ENCODE results near the gene TMEM183A.

Gene TMEM183A

DNA sequence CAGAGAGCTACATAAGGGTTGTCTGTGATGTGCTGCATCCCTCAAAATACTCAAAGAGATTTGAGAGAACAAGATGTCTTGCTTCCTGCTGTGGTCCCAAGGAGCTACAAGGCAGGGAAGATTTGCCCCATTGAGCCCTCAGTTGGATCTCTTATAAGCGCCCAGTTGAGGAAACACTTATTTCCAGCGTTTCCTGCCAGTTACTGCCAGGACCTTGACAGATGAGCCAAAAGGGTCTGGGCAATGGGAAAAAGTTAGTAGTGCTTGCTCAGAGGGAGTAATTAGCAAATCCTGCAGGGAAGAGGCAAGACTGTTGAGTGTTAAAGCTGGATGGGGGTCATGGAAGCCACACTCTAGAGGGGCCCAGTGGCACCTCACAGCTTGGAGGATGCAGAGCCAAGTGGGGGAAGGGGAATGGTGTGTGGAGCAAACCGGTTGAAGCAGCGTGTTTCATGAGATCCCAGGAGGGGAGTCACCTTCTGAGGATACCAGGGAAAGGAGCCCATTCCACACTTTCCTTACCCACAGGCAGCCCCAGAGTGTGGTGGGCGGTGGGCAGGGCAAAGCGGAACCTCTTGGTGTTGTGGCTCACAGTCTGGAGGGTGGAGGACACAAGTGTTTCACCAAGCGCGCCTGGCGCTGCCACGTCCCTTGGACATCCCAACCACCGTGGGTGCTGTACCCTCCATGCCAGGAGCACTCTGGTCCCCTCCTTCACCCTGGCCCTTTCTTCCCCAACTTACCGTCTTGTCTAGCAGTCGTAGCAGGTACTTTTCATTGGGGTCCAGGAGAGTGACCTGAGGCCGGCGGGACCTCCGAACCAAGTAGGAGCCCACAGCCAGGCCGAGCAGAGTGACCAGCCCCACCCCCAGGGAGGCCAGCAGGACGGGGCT lies 40.9 kb upstream of the TMEM183A start:
- no peaks in the 10 kb centered on the region for H4K20me1 ChIP-seq (ENCODE audit: low read depth, low read length)
- H2AFZ ChIP-seq (ENCODE audit: low read depth, low read length, severe bottlenecking), result peak overlapping the region; percentile 94
- H3K9me2 ChIP-seq (replicated peaks; ENCODE audit: insufficient read depth, low read length), result no peaks in the 10 kb centered on the region
- H3K79me2 ChIP-seq (ENCODE audit: insufficient read depth, low read length), result peaks cover 11% of the 10 kb centered on the region
- no peaks in the 10 kb centered on the region for H3K36me3 ChIP-seq (ENCODE audit: low read length)
- peak overlapping the region; percentile 90 for H3K4me2 ChIP-seq (ENCODE audit: low read depth, low read length, poor library complexity, severe bottlenecking)
- no peaks in the 10 kb centered on the region for H3K9me3 ChIP-seq (ENCODE audit: insufficient read depth, low read length)
- peak overlapping the region; percentile 92 for H3K9ac ChIP-seq (ENCODE audit: low read length)
- TF ChIP-seq EZH2phosphoT487 (conservative IDR thresholded peaks at IDR 0.05; ENCODE audit: low read length) (no peak), CTCF (IDR thresholded peaks at IDR 0.05; ENCODE audit: insufficient read depth, low read length, poor library complexity, severe bottlenecking) (no peak)
- peaks cover 10% of the 10 kb centered on the region; the same call in 1 of the 2 replicates for H3F3A ChIP-seq (ENCODE audit: insufficient read depth)
- H3K4me3 ChIP-seq (ENCODE audit: insufficient read depth, low read length, poor library complexity, severe bottlenecking), result peak overlapping the region; percentile 99
- H3K27ac ChIP-seq (ENCODE audit: low read depth, low read length), result no peak overlapping the region; the same call in 1 of the 2 replicates
- no peaks in the 10 kb centered on the region for H3K27me3 ChIP-seq (ENCODE audit: low read length)

GRCh38 chr1:202967684-202968281 lies 39.4 kb upstream of the TMEM183A start:
- Histone ChIP-seq H3K27ac (ENCODE audit: low read depth, low read length) (peak overlapping the region; percentile 45), H4K20me1 (ENCODE audit: low read depth, low read length) (no peaks in the 10 kb centered on the region), H3K9me3 (ENCODE audit: insufficient read depth, low read length) (no peaks in the 10 kb centered on the region), H3F3A (ENCODE audit: insufficient read depth) (peaks cover 10% of the 10 kb centered on the region; the same call in 1 of the 2 replicates), H3K79me2 (ENCODE audit: insufficient read depth, low read length) (peaks cover 11% of the 10 kb centered on the region), H3K36me3 (ENCODE audit: low read length) (no peaks in the 10 kb centered on the region), H3K9ac (ENCODE audit: low read length) (peak overlapping the region; percentile 57), H3K9me2 (replicated peaks; ENCODE audit: insufficient read depth, low read length) (no peaks in the 10 kb centered on the region), H3K4me3 (ENCODE audit: insufficient read depth, low read length, poor library complexity, severe bottlenecking) (peak overlapping the region; percentile 61), H3K27me3 (ENCODE audit: low read length) (no peaks in the 10 kb centered on the region), H3K4me2 (ENCODE audit: low read depth, low read length, poor library complexity, severe bottlenecking) (peak overlapping the region; percentile 68), H2AFZ (ENCODE audit: low read depth, low read length, severe bottlenecking) (peak overlapping the region; percentile 86)
- TF ChIP-seq CTCF (IDR thresholded peaks at IDR 0.05; ENCODE audit: insufficient read depth, low read length, poor library complexity, severe bottlenecking) (no peak), EZH2phosphoT487 (conservative IDR thresholded peaks at IDR 0.05; ENCODE audit: low read length) (no peak)

DNA sequence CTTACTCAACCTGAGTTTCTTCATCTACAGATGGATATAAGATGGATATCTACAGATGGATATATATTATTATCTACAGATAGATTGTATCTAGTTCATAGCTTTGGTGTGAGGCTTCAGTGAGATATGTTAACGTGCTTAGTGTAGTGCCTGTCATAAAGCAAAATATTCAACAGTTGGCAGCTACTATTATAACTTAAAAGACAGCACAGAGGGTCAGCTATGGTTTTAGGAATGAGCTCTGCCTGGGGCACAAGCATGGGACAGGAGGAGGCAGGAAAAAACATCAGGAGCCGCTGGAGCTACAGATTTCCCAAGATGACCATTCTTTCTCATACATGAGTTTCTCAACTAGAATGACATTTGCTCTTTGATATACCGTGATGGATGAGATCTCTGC lies 38.8 kb upstream of the TMEM183A start:
- H3K9me3 ChIP-seq (ENCODE audit: insufficient read depth, low read length), result no peaks in the 10 kb centered on the region
- peak overlapping the region; percentile 86 for H2AFZ ChIP-seq (ENCODE audit: low read depth, low read length, severe bottlenecking)
- peaks cover 11% of the 10 kb centered on the region for H3K79me2 ChIP-seq (ENCODE audit: insufficient read depth, low read length)
- H3K9ac ChIP-seq (ENCODE audit: low read length), result peak overlapping the region; percentile 57
- H3K9me2 ChIP-seq (replicated peaks; ENCODE audit: insufficient read depth, low read length), result no peaks in the 10 kb centered on the region
- H3K27me3 ChIP-seq (ENCODE audit: low read length), result no peaks in the 10 kb centered on the region
- H3K4me3 ChIP-seq (ENCODE audit: insufficient read depth, low read length, poor library complexity, severe bottlenecking), result peak overlapping the region; percentile 61
- no peaks in the 10 kb centered on the region for H3K36me3 ChIP-seq (ENCODE audit: low read length)
- TF ChIP-seq EZH2phosphoT487 (conservative IDR thresholded peaks at IDR 0.05; ENCODE audit: low read length), result no peak
- H3K27ac ChIP-seq (ENCODE audit: low read depth, low read length), result 0 out of 2 replicates have a peak overlapping the region, but pooled peaks have one; percentile 45
- peaks cover 10% of the 10 kb centered on the region; the same call in 1 of the 2 replicates for H3F3A ChIP-seq (ENCODE audit: insufficient read depth)
- no peaks in the 10 kb centered on the region for H4K20me1 ChIP-seq (ENCODE audit: low read depth, low read length)
- H3K4me2 ChIP-seq (ENCODE audit: low read depth, low read length, poor library complexity, severe bottlenecking), result peak overlapping the region; percentile 68
